ENCODE measurements around the gene UBD.

Gene UBD

GRCh38 chr6:29547573-29547972 is 12.0 kb downstream of the UBD start:
- Mint-ChIP-seq H3K9me3 (no peaks in the 10 kb centered on the region), H3K27me3 (ENCODE audit: low read depth) (peaks cover 61% of the 10 kb centered on the region), H3K27ac (no peak overlapping the region), H3K36me3 (ENCODE audit: low read depth) (no peaks in the 10 kb centered on the region), H3K4me1 (no peaks in the 10 kb centered on the region), H3K4me3 (no peak overlapping the region)
- no peak for TF ChIP-seq CTCF (IDR thresholded peaks at IDR 0.05; ENCODE audit: unreplicated experiment in 3 of 3)

- Mint-ChIP-seq H3K9me3 (no peaks in the 10 kb centered on the region), H3K4me1 (no peaks in the 10 kb centered on the region), H3K4me3 (no peak overlapping the region), H3K27me3 (ENCODE audit: low read depth) (peaks cover 28% of the 10 kb centered on the region), H3K36me3 (ENCODE audit: low read depth) (no peaks in the 10 kb centered on the region), H3K27ac (no peak overlapping the region)
- no peak for TF ChIP-seq CTCF (IDR thresholded peaks at IDR 0.05; ENCODE audit: unreplicated experiment in 3 of 3)
Observed at GRCh38 chr6:29537714-29538403, 21.7 kb downstream of the UBD start.

- Mint-ChIP-seq H3K27me3 (ENCODE audit: low read depth) (peaks cover 10% of the 10 kb centered on the region), H3K27ac (no peak overlapping the region), H3K4me3 (no peak overlapping the region), H3K9me3 (no peaks in the 10 kb centered on the region), H3K36me3 (ENCODE audit: low read depth) (no peaks in the 10 kb centered on the region), H3K4me1 (no peaks in the 10 kb centered on the region)
- no peak for TF ChIP-seq CTCF (IDR thresholded peaks at IDR 0.05; ENCODE audit: unreplicated experiment in 3 of 3)
Observed at GRCh38 chr6:29532320-29532951, 27.1 kb downstream of the UBD start.

DNA sequence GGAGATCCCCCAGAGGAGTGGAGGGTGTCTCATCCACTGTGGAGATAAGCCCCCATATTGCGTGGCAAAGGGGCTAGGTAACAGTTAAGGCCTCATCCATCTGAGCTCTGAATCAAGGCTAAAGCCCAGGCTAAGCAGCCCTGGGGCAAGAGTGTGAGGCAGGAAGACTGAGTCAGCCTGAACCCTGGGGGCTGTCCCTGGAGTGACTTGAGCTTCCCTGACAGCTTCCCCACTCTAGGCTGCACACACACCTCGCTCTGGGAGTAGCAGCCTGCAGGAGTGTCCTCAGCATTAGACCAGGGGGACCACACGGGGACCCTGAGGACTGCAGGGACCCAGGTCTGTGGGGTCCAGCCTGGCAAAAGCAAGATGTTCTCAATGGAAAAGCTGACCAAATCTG is 27.9 kb downstream of the UBD start:
- no peaks in the 10 kb centered on the region for H3K36me3 Mint-ChIP-seq (ENCODE audit: low read depth)
- H3K9me3 Mint-ChIP-seq, result no peaks in the 10 kb centered on the region
- TF ChIP-seq CTCF (IDR thresholded peaks at IDR 0.05; ENCODE audit: unreplicated experiment in 3 of 3), result no peak
- no peak overlapping the region for H3K27ac Mint-ChIP-seq
- peaks cover 14% of the 10 kb centered on the region for H3K27me3 Mint-ChIP-seq (ENCODE audit: low read depth)
- no peaks in the 10 kb centered on the region for H3K4me1 Mint-ChIP-seq
- no peak overlapping the region for H3K4me3 Mint-ChIP-seq

GRCh38 chr6:29530671-29531310 is 28.7 kb downstream of the UBD start:
- H3K4me3 Mint-ChIP-seq, result no peak overlapping the region
- H3K27ac Mint-ChIP-seq, result no peak overlapping the region
- TF ChIP-seq CTCF (IDR thresholded peaks at IDR 0.05; ENCODE audit: unreplicated experiment in 3 of 3), result no peak
- no peaks in the 10 kb centered on the region for H3K36me3 Mint-ChIP-seq (ENCODE audit: low read depth)
- no peaks in the 10 kb centered on the region for H3K9me3 Mint-ChIP-seq
- peaks cover 18% of the 10 kb centered on the region for H3K27me3 Mint-ChIP-seq (ENCODE audit: low read depth)
- H3K4me1 Mint-ChIP-seq, result no peaks in the 10 kb centered on the region

Data from nephron (organoid).